GM12878 (cell line): Measurements from ENCODE around the gene GNAI2. TPM values are rescaled to one million over a fixed set of nuclear protein-coding genes. Genes with fewer than 3 reads are reported as not detected.

Experiments used
- ATAC-seq: fragments of 200-7000 bp; cut with Tn5 transposase; 3 replicates; pipeline ENCODE4 v1.9.1; 2020; ENCODE audit warnings: mild to moderate bottlenecking, moderate library complexity
- BruUV-seq: library from RNA; stranded (reverse); fragments of 400-500 nt; replicated peaks from 2 replicates; lab custom pipeline; 2021; lab: Mats Ljungman, UMichigan
- CTCF ChIA-PET: fragments of 300-600 bp; sonication (Branson Sonifier 250); formaldehyde crosslinking; extraction: SDS; loops from one replicate; lab custom pipeline; 2021; ENCODE audit warnings: inconsistent platforms; lab: Yijun Ruan, JAX
- POLR2A ChIA-PET: fragments of 350-600 bp; formaldehyde crosslinking; extraction: SDS; loops from one replicate; lab custom pipeline; 2021; ENCODE audit warnings: inconsistent platforms; lab: Charles Lee
- RAD21 ChIA-PET: fragments of 300-600 bp; sonication (Branson Sonifier 250); formaldehyde crosslinking; loops from one replicate; lab custom pipeline; 2023; ENCODE audit warnings: antibody characterized with exemption; ENCODE audit not compliant: unreplicated experiment; lab: Charles Lee
- SMC1A ChIA-PET: fragments of 300-600 bp; sonication (Branson Sonifier 250); formaldehyde crosslinking; loops from one replicate; lab custom pipeline; 2023; ENCODE audit not compliant: unreplicated experiment, uncharacterized antibody; lab: Charles Lee
- DNase-seq: peaks from one replicate; pipeline ENCODE4 v3.0.0-alpha.2; 2011; ENCODE audit warnings: low read depth, low spot score
- FAIRE-seq: peaks from 3 replicates; lab custom pipeline; 2011; peaks lifted over from hg19 to GRCh38; lab: Jason Lieb, UNC
- H2AFZ ChIP-seq: 2 replicates; pipeline ENCODE4 v1.6.0; 2011; ENCODE audit warnings: low read depth, low read length, control low read depth; ENCODE audit not compliant: control insufficient read depth
- H3K27ac ChIP-seq: 2 replicates; pipeline ENCODE4 v1.5.1; 2011; ENCODE audit warnings: control low read depth; ENCODE audit not compliant: control insufficient read depth, insufficient read depth
- H3K27me3 ChIP-seq, 2 experiments: replicated peaks in 1 of 2; 2 replicates each; pipeline versions ENCODE4 v1.6.0 to v1.6.1; 2011; ENCODE audit warnings: low read length in 1 of 2; ENCODE audit not compliant: control insufficient read depth in 2 of 2, insufficient read depth in 2 of 2
- H3K36me3 ChIP-seq, 2 experiments: 2 replicates each; pipeline ENCODE4 v1.5.1; 2011; ENCODE audit warnings: low read length in 1 of 2; ENCODE audit not compliant: control insufficient read depth in 2 of 2, insufficient read depth in 2 of 2
- H3K4me1 ChIP-seq: 2 replicates; pipeline ENCODE4 v1.6.1; 2011; ENCODE audit warnings: mild to moderate bottlenecking, low read length, moderate library complexity, mixed read lengths; ENCODE audit not compliant: control insufficient read depth, insufficient read depth
- H3K4me2 ChIP-seq: 2 replicates; pipeline ENCODE4 v1.6.0; 2011; ENCODE audit warnings: control low read depth; ENCODE audit not compliant: control insufficient read depth, insufficient read depth
- H3K4me3 ChIP-seq: fragments of 200-600 bp; sonication (generic); 2 replicates; pipeline ENCODE4 v1.5.1; 2016
- H3K79me2 ChIP-seq: 2 replicates; pipeline ENCODE4 v1.6.0; 2011; ENCODE audit warnings: low read length; ENCODE audit not compliant: control insufficient read depth, insufficient read depth
- H3K9ac ChIP-seq: 2 replicates; pipeline ENCODE4 v1.8.0; 2011; ENCODE audit warnings: low read length, control low read depth, mixed read lengths; ENCODE audit not compliant: control insufficient read depth, insufficient read depth
- H3K9me3 ChIP-seq: replicated peaks from 3 replicates; pipeline ENCODE4 v1.5.1; 2011; ENCODE audit warnings: mild to moderate bottlenecking, low read length; ENCODE audit not compliant: control insufficient read depth, insufficient read depth
- H4K20me1 ChIP-seq: 2 replicates; pipeline ENCODE4 v1.6.0; 2011; ENCODE audit not compliant: control insufficient read depth, insufficient read depth
- CBX5 ChIP-seq: sonication (generic); IDR thresholded peaks from 2 replicates; pipeline ENCODE4 v1.6.1; 2016; ENCODE audit warnings: low read depth, moderate library complexity, mild to moderate bottlenecking, inconsistent platforms
- E4F1 ChIP-seq: fragments of 450-650 bp; IDR thresholded peaks from 2 replicates; pipeline ENCODE4 v1.6.1; 2018; ENCODE audit warnings: borderline replicate concordance, mild to moderate bottlenecking; ENCODE audit not compliant: partially characterized antibody
- HDAC2 ChIP-seq: fragments of 200-600 bp; sonication (generic); IDR thresholded peaks from 2 replicates; pipeline ENCODE4 v1.6.1; 2017
- MYB ChIP-seq: fragments of 150-350 bp; IDR thresholded peaks from 2 replicates; pipeline ENCODE4 v1.6.1; 2014; ENCODE audit warnings: mild to moderate bottlenecking, low read depth, low read length, borderline replicate concordance
- NR2C2 ChIP-seq: IDR thresholded peaks from 2 replicates; pipeline ENCODE4 v1.6.1; 2011; ENCODE audit warnings: borderline replicate concordance, low read depth; ENCODE audit not compliant: control insufficient read depth, insufficient read length
- PAX5 ChIP-seq: IDR thresholded peaks from 2 replicates; pipeline ENCODE4 v1.6.1; 2011; ENCODE audit warnings: low read depth, low read length, borderline replicate concordance
- PBX3 ChIP-seq: IDR thresholded peaks from 2 replicates; pipeline ENCODE4 v1.6.1; 2011; ENCODE audit warnings: mild to moderate bottlenecking, low read depth, low read length, moderate library complexity; ENCODE audit not compliant: insufficient replicate concordance
- RAD51 ChIP-seq: fragments of 450-650 bp; IDR thresholded peaks from 2 replicates; pipeline ENCODE4 v1.6.1; 2016; ENCODE audit warnings: moderate library complexity, mild to moderate bottlenecking, inconsistent platforms
- RBBP5 ChIP-seq: fragments of 200-600 bp; sonication (generic); conservative IDR thresholded peaks from 2 replicates; pipeline ENCODE4 v1.6.1; 2016
- RUNX3 ChIP-seq: IDR thresholded peaks from 2 replicates; pipeline ENCODE4 v1.6.1; 2012; ENCODE audit warnings: low read length, inconsistent platforms
- SP1 ChIP-seq: IDR thresholded peaks from one replicate; pipeline ENCODE4 v1.6.1; 2011; ENCODE audit warnings: low read depth, low read length
- STAT3 ChIP-seq: IDR thresholded peaks from 2 replicates; pipeline ENCODE4 v1.6.1; 2011; ENCODE audit warnings: low read depth, low read length, improper control_type of control experiment
- WGBS: methylation state at CpG from one replicate; pipeline ENCODE4 v1.1.6; 2016; ENCODE audit warnings: low lambda C conversion rate; ENCODE audit not compliant: insufficient replicate concordance, insufficient coverage; ENCODE audit errors: missing lambda C conversion rate; 5-methylcytosine and 5-hydroxymethylcytosine counted together
- in situ Hi-C: fragments of 300-500 bp; cut with MboI; formaldehyde crosslinking; loops from 9 replicates; pipeline ENCODE4 v1.14.3; 2018; ENCODE audit warnings: mixed read lengths
- intact Hi-C: fragments of 100-400 bp; cut with micrococcal nuclease; formaldehyde crosslinking; loops from one replicate; pipeline ENCODE4 v1.14.2; 2022; ENCODE audit not compliant: unreplicated experiment
- polyA plus RNA-seq, 11 experiments: library from polyadenylated mRNA; depleted of rRNA in 4 of 11; unstranded in 6 of 11; stranded (reverse) in 5 of 11; fragments of >200 nt; fragmentation: Nextera tagmentation in 4 of 11; fragmentation: Illumina TruSeq in 1 of 11; extraction: Ambion mirVana in 4 of 11; extraction: Trizol in 1 of 11; gene quantifications; 1 replicate in 1 of 11; 2 replicates in 10 of 11; pipeline versions ENCODE4 v1.2.1 to v1.2.3, GENCODE V29; 2011 to 2016; ENCODE audit warnings: inconsistent platforms in 2 of 11, missing spikeins in 2 of 11, low read depth in 1 of 11
- total RNA-seq, 4 experiments: library from RNA; depleted of rRNA in 3 of 4; stranded (reverse); fragments of >200 nt in 3 of 4; fragmentation: Illumina TruSeq in 1 of 4; extraction: Trizol in 1 of 4; gene quantifications; 2 replicates each; pipeline versions ENCODE4 v1.2.1 to v1.2.3, GENCODE V29; 2013 to 2021
- TF ChIP-seq, protein P1 (sequence below): IDR thresholded peaks from 2 replicates; pipeline ENCODE4 v1.6.1; 2012; ENCODE audit warnings: improper control_type of control experiment, low read depth, low read length; ENCODE audit not compliant: insufficient replicate concordance
- TF ChIP-seq, protein P2 (sequence below): IDR thresholded peaks from 2 replicates; pipeline ENCODE4 v1.6.1; 2011; ENCODE audit warnings: low read depth, mild to moderate bottlenecking, low read length, moderate library complexity, borderline replicate concordance; ENCODE audit errors: extremely low read depth

GNAI2 gene
- total and polyA plus RNA-seq, 10 of the 15 experiments (the other 5 are each of a cell fraction or from before 2014, with no cell fraction given) = 5.0 to 346 (median 237) TPM

DNA sequence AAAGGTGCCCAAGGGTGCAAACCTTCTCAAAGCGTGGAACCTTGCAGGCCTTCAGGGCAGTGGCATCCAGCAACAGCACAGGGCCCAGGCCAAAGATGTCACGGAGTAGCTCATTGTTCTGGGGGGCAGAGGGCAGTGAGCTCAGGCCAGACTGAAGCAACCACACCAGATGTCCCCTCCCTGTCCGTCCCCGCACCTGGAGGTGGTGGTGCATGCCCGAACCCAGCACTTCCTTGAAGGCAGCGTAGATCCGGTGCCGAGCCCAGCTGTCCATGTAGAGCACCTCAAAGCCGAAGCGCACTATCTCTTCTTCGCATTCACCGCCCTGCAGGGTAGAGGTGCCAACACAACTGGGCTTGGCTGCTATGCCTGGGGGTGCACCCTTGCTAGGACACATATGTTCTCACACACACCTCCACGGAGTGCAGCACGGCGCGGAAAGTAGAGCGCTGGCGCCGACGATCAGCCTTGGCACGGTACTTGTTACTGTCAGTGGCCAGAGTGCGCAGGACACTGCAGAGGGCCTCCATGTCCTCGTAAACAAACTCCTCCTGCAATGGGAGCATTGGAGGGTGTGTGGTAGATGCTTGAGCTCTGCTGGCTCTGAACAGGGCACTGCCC lies 52.5 kb downstream of the GNAI2 start (continued):
- TF ChIP-seq, protein P1, sequence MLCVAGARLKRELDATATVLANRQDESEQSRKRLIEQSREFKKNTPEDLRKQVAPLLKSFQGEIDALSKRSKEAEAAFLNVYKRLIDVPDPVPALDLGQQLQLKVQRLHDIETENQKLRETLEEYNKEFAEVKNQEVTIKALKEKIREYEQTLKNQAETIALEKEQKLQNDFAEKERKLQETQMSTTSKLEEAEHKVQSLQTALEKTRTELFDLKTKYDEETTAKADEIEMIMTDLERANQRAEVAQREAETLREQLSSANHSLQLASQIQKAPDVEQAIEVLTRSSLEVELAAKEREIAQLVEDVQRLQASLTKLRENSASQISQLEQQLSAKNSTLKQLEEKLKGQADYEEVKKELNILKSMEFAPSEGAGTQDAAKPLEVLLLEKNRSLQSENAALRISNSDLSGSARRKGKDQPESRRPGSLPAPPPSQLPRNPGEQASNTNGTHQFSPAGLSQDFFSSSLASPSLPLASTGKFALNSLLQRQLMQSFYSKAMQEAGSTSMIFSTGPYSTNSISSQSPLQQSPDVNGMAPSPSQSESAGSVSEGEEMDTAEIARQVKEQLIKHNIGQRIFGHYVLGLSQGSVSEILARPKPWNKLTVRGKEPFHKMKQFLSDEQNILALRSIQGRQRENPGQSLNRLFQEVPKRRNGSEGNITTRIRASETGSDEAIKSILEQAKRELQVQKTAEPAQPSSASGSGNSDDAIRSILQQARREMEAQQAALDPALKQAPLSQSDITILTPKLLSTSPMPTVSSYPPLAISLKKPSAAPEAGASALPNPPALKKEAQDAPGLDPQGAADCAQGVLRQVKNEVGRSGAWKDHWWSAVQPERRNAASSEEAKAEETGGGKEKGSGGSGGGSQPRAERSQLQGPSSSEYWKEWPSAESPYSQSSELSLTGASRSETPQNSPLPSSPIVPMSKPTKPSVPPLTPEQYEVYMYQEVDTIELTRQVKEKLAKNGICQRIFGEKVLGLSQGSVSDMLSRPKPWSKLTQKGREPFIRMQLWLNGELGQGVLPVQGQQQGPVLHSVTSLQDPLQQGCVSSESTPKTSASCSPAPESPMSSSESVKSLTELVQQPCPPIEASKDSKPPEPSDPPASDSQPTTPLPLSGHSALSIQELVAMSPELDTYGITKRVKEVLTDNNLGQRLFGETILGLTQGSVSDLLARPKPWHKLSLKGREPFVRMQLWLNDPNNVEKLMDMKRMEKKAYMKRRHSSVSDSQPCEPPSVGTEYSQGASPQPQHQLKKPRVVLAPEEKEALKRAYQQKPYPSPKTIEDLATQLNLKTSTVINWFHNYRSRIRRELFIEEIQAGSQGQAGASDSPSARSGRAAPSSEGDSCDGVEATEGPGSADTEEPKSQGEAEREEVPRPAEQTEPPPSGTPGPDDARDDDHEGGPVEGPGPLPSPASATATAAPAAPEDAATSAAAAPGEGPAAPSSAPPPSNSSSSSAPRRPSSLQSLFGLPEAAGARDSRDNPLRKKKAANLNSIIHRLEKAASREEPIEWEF = no peak
- TF ChIP-seq, protein P2, sequence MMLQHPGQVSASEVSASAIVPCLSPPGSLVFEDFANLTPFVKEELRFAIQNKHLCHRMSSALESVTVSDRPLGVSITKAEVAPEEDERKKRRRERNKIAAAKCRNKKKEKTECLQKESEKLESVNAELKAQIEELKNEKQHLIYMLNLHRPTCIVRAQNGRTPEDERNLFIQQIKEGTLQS = no peak
- no peak for TF ChIP-seq PAX5
- TF ChIP-seq HDAC2 = no peak
- TF ChIP-seq SP1 = no peak
- no peak for TF ChIP-seq RBBP5

GRCh38 chr3:50289130-50289529 lies 53.1 kb downstream of the GNAI2 start:
- H3K4me2 ChIP-seq = no peak overlapping the region
- no peak overlapping the region for H2AFZ ChIP-seq
- CTCF ChIA-PET = no interaction called here
- no peak overlapping the region for H3K4me3 ChIP-seq
- 97% methylated on average over 6 of the region's 6 CpGs for WGBS
- H3K27me3 ChIP-seq = no peaks in the 10 kb centered on the region
- H3K79me2 ChIP-seq = peaks cover 21% of the 10 kb centered on the region
- H3K9ac ChIP-seq = no peak overlapping the region
- DNase-seq (no peak), FAIRE-seq (no peak), ATAC-seq (no peak)
- H3K36me3 ChIP-seq = peaks cover 0 to 28% of the 10 kb centered on the region in 2 experiments; a peak in 3 of 4 replicates
- intact Hi-C loops (no loop called here), in situ Hi-C loops (no loop called here)
- POLR2A ChIA-PET = no interaction called here
- RAD21 ChIA-PET = no interaction called here
- SMC1A ChIA-PET = no interaction called here
- no peaks in the 10 kb centered on the region for H3K9me3 ChIP-seq
- no TSS peak for BruUV-seq
- H4K20me1 ChIP-seq = no peaks in the 10 kb centered on the region
- H3K4me1 ChIP-seq = peaks cover 3% of the 10 kb centered on the region; the same call in 1 of the 2 replicates
- H3K27ac ChIP-seq = no peak overlapping the region
- TF ChIP-seq CBX5 (no peak), PBX3 (no peak), NR2C2 (no peak), RAD51 (no peak), RUNX3 (no peak), E4F1 (no peak), MYB (no peak), STAT3 (no peak)
